Panc1 (cell line): ENCODE measurements around the gene MYO1A. TPM values are rescaled to one million over a fixed set of nuclear protein-coding genes. Genes with fewer than 3 reads are reported as not detected.

Source experiments
- ATAC-seq: fragments of 200-7000 bp; cut with Tn5 transposase; 2 replicates; pipeline ENCODE4 v1.9.1; 2020; ENCODE audit warnings: mild to moderate bottlenecking, moderate library complexity
- BruUV-seq: library from RNA; stranded (reverse); fragments of 400-500 nt; replicated peaks from 2 replicates; lab custom pipeline; 2021; lab: Mats Ljungman, UMichigan
- CTCF ChIA-PET: fragments of 300-600 bp; sonication (Branson Sonifier 250); formaldehyde crosslinking; loops from one replicate; lab custom pipeline; 2022; ENCODE audit warnings: antibody characterized with exemption; lab: Charles Lee
- POLR2A ChIA-PET: fragments of 300-600 bp; sonication (Branson Sonifier 250); formaldehyde crosslinking; loops from one replicate; lab custom pipeline; 2022; ENCODE audit warnings: antibody characterized with exemption; lab: Charles Lee
- DNase-seq: peaks from one replicate; pipeline ENCODE4 v3.0.0-alpha.2; 2010; ENCODE audit warnings: low read depth, low spot score
- H3K27ac ChIP-seq: 2 replicates; pipeline ENCODE4 v1.5.1; 2011; ENCODE audit warnings: mild to moderate bottlenecking, low read length, inconsistent platforms
- H3K27me3 ChIP-seq: fragments of 200-500 bp; sonication (Bioruptor generic); 2 replicates; pipeline ENCODE4 v1.6.0; 2014; ENCODE audit warnings: low read length, inconsistent platforms; ENCODE audit not compliant: control insufficient read depth, insufficient read depth
- H3K36me3 ChIP-seq: fragments of 200-500 bp; sonication (Bioruptor generic); 2 replicates; pipeline ENCODE4 v1.5.1; 2014; ENCODE audit warnings: inconsistent platforms, mild to moderate bottlenecking, low read length, moderate library complexity; ENCODE audit not compliant: control insufficient read depth, insufficient read depth
- H3K4me1 ChIP-seq: 2 replicates; pipeline ENCODE4 v1.5.1; 2011; ENCODE audit warnings: inconsistent platforms, mild to moderate bottlenecking, low read length, moderate library complexity; ENCODE audit not compliant: control insufficient read depth, insufficient read depth
- H3K4me3 ChIP-seq, 2 experiments: 2 replicates each; pipeline ENCODE4 v1.5.1; 2011 to 2012; ENCODE audit warnings: low read depth in 2 of 2, low read length in 2 of 2, mild to moderate bottlenecking in 2 of 2, inconsistent platforms in 1 of 2, moderate library complexity in 1 of 2
- H3K9me3 ChIP-seq: fragments of 200-500 bp; sonication (Bioruptor generic); 2 replicates; pipeline ENCODE4 v1.5.1; 2014; ENCODE audit warnings: low read depth, mild to moderate bottlenecking, inconsistent platforms, low read length, moderate library complexity; ENCODE audit not compliant: control insufficient read depth, insufficient read depth
- CTCF ChIP-seq: fragments of 450-650 bp; IDR thresholded peaks from 2 replicates; pipeline ENCODE4 v1.5.1; 2017; ENCODE audit warnings: mild to moderate bottlenecking
- POLR2AphosphoS5 ChIP-seq: IDR thresholded peaks from 2 replicates; pipeline ENCODE4 v1.6.1; 2012; ENCODE audit warnings: mild to moderate bottlenecking, low read depth, low read length, moderate library complexity
- REST ChIP-seq, 2 experiments: IDR thresholded peaks; 2 replicates each; pipeline ENCODE4 v1.6.1; 2011 to 2012; ENCODE audit warnings: low read depth in 2 of 2, control low read depth in 1 of 2, low read length in 1 of 2, mild to moderate bottlenecking in 1 of 2, moderate library complexity in 1 of 2; ENCODE audit not compliant: insufficient read depth in 1 of 2
- SIN3A ChIP-seq: IDR thresholded peaks from 2 replicates; pipeline ENCODE4 v1.6.1; 2012; ENCODE audit warnings: low read depth, mild to moderate bottlenecking, low read length, moderate library complexity, borderline replicate concordance; ENCODE audit not compliant: insufficient read depth
- TCF7L2 ChIP-seq: IDR thresholded peaks from 2 replicates; pipeline ENCODE4 v1.6.1; 2011; ENCODE audit warnings: mild to moderate bottlenecking, low read depth, low read length, inconsistent platforms
- in situ Hi-C: cut with HindIII; loops from 2 replicates; pipeline ENCODE4 v1.10.0; 2016; ENCODE audit warnings: low sequenced_read_pairs, low pct_unique_long_range_greater_than_20kb
- intact Hi-C: fragments of 100-400 bp; cut with micrococcal nuclease; formaldehyde crosslinking; loops from one replicate; pipeline ENCODE4 v1.10.0; 2022; ENCODE audit not compliant: unreplicated experiment
- total RNA-seq: library from RNA; stranded (reverse); gene quantifications from one replicate; pipeline ENCODE4 v1.2.1, GENCODE V29; 2021; ENCODE audit not compliant: unreplicated experiment

The MYO1A gene
- total RNA-seq, 1 experiment from 2014 or later = not detected

GRCh38 chr12:57037264-57037663, 12.7 kb downstream of the MYO1A start:
- intact Hi-C loops = no loop called here

GRCh38 chr12:57033431-57033830, 16.5 kb downstream of the MYO1A start:
- ChIA-PET CTCF (interaction anchor here (0.6 kb wide), 1 partner anchor 94 kb away, joined by 4 read pairs; no protein-coding TSS in a partner anchor), POLR2A (no interaction called here)
- Histone ChIP-seq H3K27me3 (no peaks in the 10 kb centered on the region), H3K9me3 (no peaks in the 10 kb centered on the region), H3K36me3 (no peaks in the 10 kb centered on the region), H3K4me3 (no peak overlapping the region), H3K4me1 (no peaks in the 10 kb centered on the region), H3K27ac (no peak overlapping the region)
- TF ChIP-seq POLR2AphosphoS5 (no peak), SIN3A (no peak), TCF7L2 (no peak)
- BruUV-seq = no TSS peak
- DNase-seq (no peak), ATAC-seq (no peak)
- intact Hi-C loops = no loop called here
- in situ Hi-C loops = no loop called here

More at GRCh38 chr12:57037264-57037663, 12.7 kb downstream of the MYO1A start:
- H3K36me3 ChIP-seq = no peaks in the 10 kb centered on the region
- H3K4me1 ChIP-seq = no peaks in the 10 kb centered on the region
- no peak overlapping the region for H3K27ac ChIP-seq
- DNase-seq = no peak
- no peak for ATAC-seq
- TF ChIP-seq CTCF (no peak), TCF7L2 (no peak), SIN3A (no peak), POLR2AphosphoS5 (no peak), REST (IDR thresholded peaks at IDR 0.05; ENCODE audit: insufficient read depth in 1 of 2, low read depth in 2 of 2, low read length in 1 of 2) (no peak)
- peaks cover 13% of the 10 kb centered on the region for H3K27me3 ChIP-seq
- ChIA-PET POLR2A (no interaction called here), CTCF (no interaction called here)
- no peak overlapping the region for H3K4me3 ChIP-seq
- BruUV-seq = no TSS peak
- no peaks in the 10 kb centered on the region for H3K9me3 ChIP-seq
- in situ Hi-C loops = no loop called here

GRCh38 chr12:57031789-57032188, 18.1 kb downstream of the MYO1A start:
- no peak overlapping the region for H3K27ac ChIP-seq
- H3K27me3 ChIP-seq = no peaks in the 10 kb centered on the region
- no peaks in the 10 kb centered on the region for H3K36me3 ChIP-seq
- no peaks in the 10 kb centered on the region for H3K9me3 ChIP-seq
- TF ChIP-seq POLR2AphosphoS5 (no peak), SIN3A (no peak), CTCF (no peak)
- H3K4me1 ChIP-seq = no peaks in the 10 kb centered on the region
- intact Hi-C loops (no loop called here), in situ Hi-C loops (no loop called here)
- no peak for ATAC-seq
- DNase-seq = no peak
- ChIA-PET POLR2A (no interaction called here), CTCF (no interaction called here)
- BruUV-seq = no TSS peak
- H3K4me3 ChIP-seq = no peak overlapping the region
